ENCODE results near the gene SPINK5.
"Not testable (repeated sequence)": the region's sequence is repeated elsewhere in the genome, so short reads cannot be mapped to it uniquely, and the experiment has no call there.

The SPINK5 gene

DNA sequence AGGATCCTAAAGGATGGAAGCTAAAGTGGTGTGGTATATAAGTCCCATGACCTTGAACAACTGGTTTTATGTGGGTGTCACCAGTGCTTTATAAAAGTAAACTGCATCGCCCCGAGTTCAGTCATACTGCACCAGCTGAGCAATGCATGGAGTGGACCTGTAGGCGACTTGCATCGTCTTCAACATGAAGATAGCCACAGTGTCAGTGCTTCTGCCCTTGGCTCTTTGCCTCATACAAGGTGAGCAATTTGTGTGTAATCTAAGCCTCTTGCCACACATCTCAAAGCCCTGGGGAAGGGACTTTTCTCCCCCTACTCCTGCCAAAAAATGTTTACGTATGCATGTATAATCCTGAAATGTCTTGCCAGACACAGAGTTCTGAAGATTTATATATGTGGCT, at the start of gene SPINK5:
TSS of gene SPINK5 (plus strand) at position 120 of the 400 bp plus-strand sequence. CDS start at position 185, 65 bp downstream.
- Mint-ChIP-seq H3K9me3 (no peaks in the 10 kb centered on the region), H3K4me3 (no peak within 1 kb of the TSS), H3K4me1 (no peaks in the 10 kb centered on the region), H3K27ac (no peak within 1 kb of the TSS), H3K36me3 (no peaks in the 10 kb centered on the region), H3K27me3 (peaks cover 2% of the 10 kb centered on the region)

DNA sequence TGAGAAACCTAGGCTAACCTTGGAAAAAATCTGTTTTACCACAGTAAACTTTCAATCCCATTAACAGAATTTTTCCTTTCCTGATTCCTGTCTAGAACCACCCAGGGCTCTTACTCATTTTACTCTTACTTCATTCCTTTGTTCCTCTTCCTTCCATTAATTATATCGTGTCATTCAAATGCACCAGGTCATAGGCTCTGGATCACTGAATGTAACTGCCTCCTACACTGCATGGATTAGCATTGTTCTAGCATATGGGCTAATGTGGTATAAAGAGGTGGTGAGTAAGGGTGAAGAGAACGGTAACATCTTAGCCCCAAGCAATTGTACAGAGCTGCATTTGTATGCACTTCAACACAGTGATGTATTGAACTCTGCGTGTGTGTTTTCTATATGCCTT, 49.5 kb upstream of the SPINK5 start:
- Mint-ChIP-seq H3K27me3 (no peaks in the 10 kb centered on the region), H3K4me1 (no peaks in the 10 kb centered on the region), H3K4me3 (no peak overlapping the region), H3K9me3 (no peaks in the 10 kb centered on the region), H3K27ac (no peak overlapping the region), H3K36me3 (no peaks in the 10 kb centered on the region)

- Mint-ChIP-seq H3K4me1 (no peaks in the 10 kb centered on the region), H3K36me3 (no peaks in the 10 kb centered on the region), H3K9me3 (peaks cover 7% of the 10 kb centered on the region), H3K27me3 (no peaks in the 10 kb centered on the region), H3K4me3 (no peak overlapping the region), H3K27ac (no peak overlapping the region)
Observed at GRCh38 chr5:148020257-148020988, 43.4 kb upstream of the SPINK5 start.

- Mint-ChIP-seq H3K27me3 (peaks cover 3% of the 10 kb centered on the region), H3K27ac (no peak overlapping the region), H3K36me3 (no peaks in the 10 kb centered on the region), H3K4me3 (no peak overlapping the region), H3K4me1 (no peaks in the 10 kb centered on the region), H3K9me3 (peaks cover 9% of the 10 kb centered on the region)
Observed at GRCh38 chr5:148027505-148027904, 36.3 kb upstream of the SPINK5 start.

- H3K9me3 Mint-ChIP-seq: peaks cover 11% of the 10 kb centered on the region
- no peak overlapping the region for H3K27ac Mint-ChIP-seq
- no peak overlapping the region for H3K4me3 Mint-ChIP-seq
- peaks cover 5% of the 10 kb centered on the region for H3K27me3 Mint-ChIP-seq
- H3K36me3 Mint-ChIP-seq: no peaks in the 10 kb centered on the region
- no peaks in the 10 kb centered on the region for H3K4me1 Mint-ChIP-seq
Observed at GRCh38 chr5:148029131-148029530, 34.6 kb upstream of the SPINK5 start.

DNA sequence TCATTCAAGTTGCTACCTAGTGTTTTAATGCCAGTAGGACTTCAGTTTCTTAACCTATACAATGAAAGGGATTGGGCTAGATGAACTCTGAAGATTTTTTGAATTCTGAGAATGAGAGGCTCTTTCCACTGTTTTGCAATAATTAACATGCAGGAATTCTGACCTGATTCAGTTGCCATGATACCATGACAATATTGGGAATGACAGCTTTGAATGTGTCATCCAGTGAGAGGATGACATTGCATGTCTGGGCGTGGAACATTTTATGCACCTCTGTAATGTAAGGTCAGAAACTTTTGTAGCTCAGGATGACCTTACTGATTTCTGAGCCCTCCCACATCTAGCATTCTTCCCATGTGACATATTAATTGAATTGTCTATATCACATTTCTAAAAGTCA, 30.6 kb upstream of the SPINK5 start:
- Mint-ChIP-seq H3K36me3 (no peaks in the 10 kb centered on the region), H3K4me3 (no peak overlapping the region)

GRCh38 chr5:148035676-148036075, 28.1 kb upstream of the SPINK5 start:
- Mint-ChIP-seq H3K4me3 (no peak overlapping the region), H3K9me3 (peaks cover 6% of the 10 kb centered on the region), H3K27me3 (peaks cover 5% of the 10 kb centered on the region), H3K4me1 (no peaks in the 10 kb centered on the region), H3K36me3 (no peaks in the 10 kb centered on the region), H3K27ac (no peak overlapping the region)

More for the DNA sequence above, 30.6 kb upstream of the SPINK5 start:
- no peak overlapping the region for H3K27ac Mint-ChIP-seq
- H3K9me3 Mint-ChIP-seq: peaks cover 11% of the 10 kb centered on the region
- H3K27me3 Mint-ChIP-seq: peaks cover 5% of the 10 kb centered on the region
- H3K4me1 Mint-ChIP-seq: no peaks in the 10 kb centered on the region

DNA sequence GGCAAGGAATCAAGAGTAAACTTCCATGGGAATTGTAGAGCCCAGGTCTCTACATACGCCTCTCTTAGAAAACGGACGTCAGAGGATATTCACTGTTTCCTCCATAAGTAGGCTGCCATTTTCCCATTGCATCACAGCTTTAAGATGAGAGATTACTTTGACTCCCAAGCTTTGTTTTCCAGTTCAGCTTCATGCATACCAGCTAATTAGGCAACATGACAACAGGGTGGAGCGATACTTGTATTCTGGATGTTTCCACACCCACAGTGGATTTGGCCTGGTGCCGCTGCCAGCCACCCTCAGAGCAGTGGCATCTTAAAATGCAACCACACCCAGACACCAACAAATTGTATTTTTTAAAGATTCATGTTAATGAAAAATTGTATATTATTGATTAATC, 20.9 kb upstream of the SPINK5 start:
- Mint-ChIP-seq H3K9me3 (peaks cover 8% of the 10 kb centered on the region), H3K27ac (no peak overlapping the region), H3K36me3 (no peaks in the 10 kb centered on the region), H3K27me3 (no peaks in the 10 kb centered on the region), H3K4me1 (no peaks in the 10 kb centered on the region), H3K4me3 (no peak overlapping the region)

DNA sequence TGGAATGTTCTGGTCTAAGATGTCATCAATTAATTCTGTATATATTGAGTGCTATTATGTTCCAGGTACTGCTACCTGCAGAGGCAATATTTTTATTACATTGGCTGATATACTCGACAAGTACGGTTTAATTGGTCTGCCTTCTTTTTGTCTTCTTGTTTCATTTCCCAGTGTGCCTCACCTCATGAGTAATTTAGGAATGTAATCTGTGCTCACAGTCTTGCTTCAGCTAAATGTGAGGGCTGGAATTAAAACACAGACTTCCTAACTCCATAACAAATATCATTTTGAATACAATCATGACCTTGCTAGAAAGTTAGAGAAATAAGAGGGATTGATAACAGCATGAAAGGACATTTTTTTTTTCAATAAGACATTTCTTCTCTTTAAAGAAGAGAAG, 20.1 kb upstream of the SPINK5 start:
- Mint-ChIP-seq H3K27me3 (no peaks in the 10 kb centered on the region), H3K4me3 (no peak overlapping the region), H3K9me3 (peaks cover 8% of the 10 kb centered on the region), H3K27ac (no peak overlapping the region), H3K4me1 (no peaks in the 10 kb centered on the region), H3K36me3 (no peaks in the 10 kb centered on the region)

DNA sequence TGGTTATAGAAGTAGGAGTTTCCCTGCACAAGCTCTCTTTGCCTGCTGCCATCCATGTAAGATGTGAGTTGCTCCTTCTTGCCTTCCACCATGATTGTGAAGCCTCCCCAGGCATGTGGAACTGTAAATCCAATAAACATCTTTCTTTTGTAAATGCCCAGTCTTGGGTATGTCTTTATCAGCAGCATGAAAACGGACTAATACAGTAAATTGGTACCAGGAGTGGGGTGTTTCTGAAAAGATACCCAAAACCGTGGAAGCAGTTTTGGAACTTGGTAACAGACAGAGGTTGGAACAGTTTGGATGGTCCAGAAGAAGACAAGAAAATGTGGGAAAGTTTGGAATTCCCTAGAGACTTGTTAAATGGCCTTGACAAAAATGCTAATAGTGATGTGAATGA, 8.6 kb upstream of the SPINK5 start:
- H3K4me1 Mint-ChIP-seq: not testable (repeated sequence)
- H3K9me3 Mint-ChIP-seq: peaks cover 14% of the 10 kb centered on the region

DNA sequence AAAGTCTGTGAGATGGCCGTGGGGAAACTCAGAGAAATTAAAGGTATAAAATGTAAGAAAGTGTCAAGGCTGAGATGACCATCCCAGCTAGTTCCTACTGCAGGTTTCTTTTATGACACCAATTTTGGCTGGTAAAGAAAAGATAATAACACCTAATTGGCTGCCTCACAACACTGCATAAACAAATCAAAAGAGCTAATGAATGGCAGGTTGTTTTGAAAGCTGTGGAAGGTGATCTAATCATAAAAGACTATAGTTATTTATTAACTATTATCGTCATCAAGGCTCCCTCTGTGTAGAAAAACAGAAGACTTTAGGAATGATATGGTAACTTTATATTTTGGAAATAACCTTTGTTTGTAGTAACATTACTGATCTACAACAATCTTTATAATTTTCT, 3.5 kb upstream of the SPINK5 start:
- no peaks in the 10 kb centered on the region for H3K4me1 Mint-ChIP-seq
- H3K4me3 Mint-ChIP-seq: no peak overlapping the region
- peaks cover 1% of the 10 kb centered on the region for H3K9me3 Mint-ChIP-seq
- H3K36me3 Mint-ChIP-seq: no peaks in the 10 kb centered on the region
- H3K27me3 Mint-ChIP-seq: no peaks in the 10 kb centered on the region
- no peak overlapping the region for H3K27ac Mint-ChIP-seq

More for the DNA sequence above, 8.6 kb upstream of the SPINK5 start:
- not testable (repeated sequence) for H3K36me3 Mint-ChIP-seq, H3K27me3 Mint-ChIP-seq, H3K27ac Mint-ChIP-seq, H3K4me3 Mint-ChIP-seq

GRCh38 chr5:148060881-148061280, 2.9 kb upstream of the SPINK5 start:
- Mint-ChIP-seq H3K4me3 (no peak overlapping the region), H3K27me3 (peaks cover 2% of the 10 kb centered on the region), H3K27ac (no peak overlapping the region), H3K36me3 (no peaks in the 10 kb centered on the region), H3K4me1 (no peaks in the 10 kb centered on the region), H3K9me3 (no peaks in the 10 kb centered on the region)

GRCh38 chr5:148070621-148071020, 6.8 kb downstream of the SPINK5 start:
- peaks cover 2% of the 10 kb centered on the region for H3K27me3 Mint-ChIP-seq
- H3K9me3 Mint-ChIP-seq: no peaks in the 10 kb centered on the region
- no peak overlapping the region for H3K4me3 Mint-ChIP-seq
- H3K27ac Mint-ChIP-seq: no peak overlapping the region
- H3K4me1 Mint-ChIP-seq: no peaks in the 10 kb centered on the region
- H3K36me3 Mint-ChIP-seq: no peaks in the 10 kb centered on the region

DNA sequence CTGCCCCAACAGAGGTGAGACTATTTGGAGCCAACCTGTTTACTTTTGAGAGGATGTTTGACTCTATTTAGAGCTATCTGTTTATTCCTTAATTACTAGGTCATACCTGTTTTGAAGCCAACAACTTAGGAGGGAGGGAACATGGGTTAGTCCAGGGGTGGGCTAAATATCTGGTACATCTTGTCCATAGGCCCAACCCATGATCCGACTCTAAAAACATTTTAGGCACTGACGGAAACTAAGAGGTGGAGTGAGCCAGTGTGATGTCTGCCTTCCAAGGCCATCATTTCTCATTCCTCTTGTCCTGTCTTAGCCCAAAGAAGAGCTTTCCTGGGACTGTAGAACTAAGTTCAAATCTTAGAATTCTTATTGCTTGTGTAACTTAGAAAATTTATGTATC, 8.4 kb downstream of the SPINK5 start:
- Mint-ChIP-seq H3K4me3 (no peak overlapping the region), H3K36me3 (no peaks in the 10 kb centered on the region), H3K27me3 (no peaks in the 10 kb centered on the region), H3K4me1 (no peaks in the 10 kb centered on the region), H3K27ac (no peak overlapping the region), H3K9me3 (peaks cover 10% of the 10 kb centered on the region)

GRCh38 chr5:148075529-148075928, 11.7 kb downstream of the SPINK5 start:
- H3K27me3 Mint-ChIP-seq: no peaks in the 10 kb centered on the region
- no peak overlapping the region for H3K4me3 Mint-ChIP-seq
- H3K4me1 Mint-ChIP-seq: no peaks in the 10 kb centered on the region
- H3K27ac Mint-ChIP-seq: no peak overlapping the region
- peaks cover 10% of the 10 kb centered on the region for H3K9me3 Mint-ChIP-seq
- H3K36me3 Mint-ChIP-seq: no peaks in the 10 kb centered on the region

DNA sequence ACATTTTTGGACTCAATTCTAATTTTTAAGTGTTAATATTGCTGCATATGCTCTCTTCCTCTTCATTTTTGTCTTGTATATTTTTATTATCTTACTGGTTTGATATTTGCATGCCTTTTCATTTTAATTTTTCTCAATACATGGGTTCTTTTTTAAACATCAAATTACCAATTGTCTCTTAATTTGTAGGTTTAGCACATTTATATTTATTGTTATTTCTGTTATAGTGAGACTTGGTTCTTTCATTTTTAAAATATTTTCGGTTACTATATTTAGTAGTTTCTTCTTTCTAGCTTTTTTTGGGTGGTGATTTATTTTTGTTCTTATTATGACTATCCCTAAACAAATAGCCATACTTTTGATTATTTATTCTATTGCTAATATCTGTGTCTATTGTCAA, 19.4 kb downstream of the SPINK5 start:
- no peak overlapping the region for H3K27ac Mint-ChIP-seq
- no peaks in the 10 kb centered on the region for H3K36me3 Mint-ChIP-seq
- H3K4me3 Mint-ChIP-seq: no peak overlapping the region

GRCh38 chr5:148084269-148084668, 20.5 kb downstream of the SPINK5 start:
- Mint-ChIP-seq H3K4me1 (no peaks in the 10 kb centered on the region), H3K27me3 (no peaks in the 10 kb centered on the region), H3K36me3 (no peaks in the 10 kb centered on the region), H3K27ac (no peak overlapping the region), H3K4me3 (no peak overlapping the region), H3K9me3 (peaks cover 16% of the 10 kb centered on the region)

More for the DNA sequence above, 19.4 kb downstream of the SPINK5 start:
- Mint-ChIP-seq H3K27me3 (no peaks in the 10 kb centered on the region), H3K4me1 (no peaks in the 10 kb centered on the region), H3K9me3 (peaks cover 16% of the 10 kb centered on the region)

Data from activated naive CD4-positive, alpha-beta T cell treated with anti-CD3 and anti-CD28 coated beads, Interleukin-2, amount 50 U/mL, for 24 hours (primary cell).